Ishikawa (cell line): ENCODE results near the gene COG6.

Experiments
- CREB1 ChIP-seq: IDR thresholded peaks from 2 replicates; pipeline ENCODE4 v1.6.1; 2012; ENCODE audit warnings: low read depth
- RAD21 ChIP-seq: IDR thresholded peaks from 2 replicates; pipeline ENCODE4 v1.6.1; 2012; ENCODE audit warnings: low read depth
- TAF1 ChIP-seq: IDR thresholded peaks from 2 replicates; pipeline ENCODE4 v1.6.1; 2012; ENCODE audit warnings: low read depth, mild to moderate bottlenecking
- USF1 ChIP-seq: IDR thresholded peaks from 2 replicates; pipeline ENCODE4 v1.6.1; 2012
- YY1 ChIP-seq: IDR thresholded peaks from 2 replicates; pipeline ENCODE4 v1.6.1; 2012; ENCODE audit warnings: low read depth

- no peak for TF ChIP-seq RAD21
- no peak for TF ChIP-seq YY1
- no peak for TF ChIP-seq CREB1
- no peak for TF ChIP-seq USF1
- no peak for TF ChIP-seq TAF1
These were observed 128.9 kb downstream of the COG6 start for GRCh38 chr13:39784347-39784746.
